Keratinocyte (primary cell): ENCODE data around the gene FCRL3. TPM values are rescaled to one million over a fixed set of nuclear protein-coding genes. Genes with fewer than 3 reads are reported as not detected.

Experiments
- DNase-seq: peaks from one replicate; pipeline ENCODE4 v3.0.0-alpha.2; 2011; ENCODE audit warnings: low read depth, missing footprints, low spot score
- FAIRE-seq: peaks from 2 replicates; lab custom pipeline; 2011; peaks lifted over from hg19 to GRCh38; lab: Jason Lieb, UNC
- H2AFZ ChIP-seq: 2 replicates; pipeline ENCODE4 v1.6.0; 2012; ENCODE audit warnings: low read length, control low read depth, inconsistent platforms; ENCODE audit not compliant: control insufficient read depth
- H3K27ac ChIP-seq: 2 replicates; pipeline ENCODE4 v1.5.1; 2011; ENCODE audit warnings: low read length; ENCODE audit not compliant: control insufficient read depth, insufficient read depth
- H3K27me3 ChIP-seq: 3 replicates; pipeline ENCODE4 v1.6.0; 2011; ENCODE audit warnings: low read length; ENCODE audit not compliant: control insufficient read depth, insufficient read depth; ENCODE audit errors: extremely low read depth
- H3K36me3 ChIP-seq, 2 experiments: 2 replicates in 1 of 2; 3 replicates in 1 of 2; pipeline ENCODE4 v1.5.1; 2011; ENCODE audit warnings: low read length in 2 of 2, mild to moderate bottlenecking in 1 of 2; ENCODE audit not compliant: control insufficient read depth in 2 of 2, insufficient read depth in 2 of 2; ENCODE audit errors: extremely low read depth in 1 of 2
- H3K4me1 ChIP-seq: 3 replicates; pipeline ENCODE4 v1.5.1; 2011; ENCODE audit warnings: low read length; ENCODE audit not compliant: control insufficient read depth, insufficient read depth; ENCODE audit errors: extremely low read depth
- H3K4me2 ChIP-seq: 3 replicates; pipeline ENCODE4 v1.6.0; 2011; ENCODE audit warnings: low read depth, low read length; ENCODE audit not compliant: control insufficient read depth, insufficient read depth; ENCODE audit errors: extremely low read depth
- H3K4me3 ChIP-seq, 3 experiments: fragments of 200-600 bp in 1 of 3; sonication (generic) in 1 of 3; 2 replicates in 2 of 3; 3 replicates in 1 of 3; pipeline ENCODE4 v1.5.1; 2011 to 2016; ENCODE audit warnings: low read length in 3 of 3, mild to moderate bottlenecking in 3 of 3, control low read depth in 2 of 3, inconsistent platforms in 1 of 3, low read depth in 1 of 3, mixed read lengths in 1 of 3, mixed run types in 1 of 3, moderate library complexity in 1 of 3; ENCODE audit not compliant: control insufficient read depth in 2 of 3, insufficient read depth in 2 of 3; ENCODE audit errors: extremely low read depth in 1 of 3
- H3K79me2 ChIP-seq: 2 replicates; pipeline ENCODE4 v1.6.0; 2012; ENCODE audit warnings: low read length; ENCODE audit not compliant: control insufficient read depth, insufficient read depth
- H3K9ac ChIP-seq: 3 replicates; pipeline ENCODE4 v1.6.0; 2011; ENCODE audit warnings: low read length; ENCODE audit not compliant: control insufficient read depth, insufficient read depth; ENCODE audit errors: extremely low read depth
- H3K9me1 ChIP-seq: 3 replicates; pipeline ENCODE4 v1.6.0; 2011; ENCODE audit warnings: low read length; ENCODE audit not compliant: control insufficient read depth, insufficient read depth; ENCODE audit errors: extremely low read depth
- H3K9me3 ChIP-seq: 2 replicates; pipeline ENCODE4 v1.5.1; 2012; ENCODE audit warnings: low read depth, low read length; ENCODE audit not compliant: control insufficient read depth
- H4K20me1 ChIP-seq: 3 replicates; pipeline ENCODE4 v1.6.0; 2011; ENCODE audit warnings: low read length; ENCODE audit not compliant: control insufficient read depth, insufficient read depth; ENCODE audit errors: extremely low read depth
- EZH2 ChIP-seq: IDR thresholded peaks from one replicate; pipeline ENCODE4 v1.6.1; 2012; ENCODE audit warnings: inconsistent platforms, mild to moderate bottlenecking, low read length, moderate library complexity
- dilution Hi-C: fragments of 300-500 bp; cut with MboI; formaldehyde crosslinking; loops from one replicate; pipeline ENCODE4 v1.7.0; 2020; ENCODE audit warnings: low sequenced_read_pairs; ENCODE audit not compliant: extremely low pct_ligation_motif_present
- polyA plus RNA-seq, 5 experiments: library from polyadenylated mRNA; depleted of rRNA in 3 of 5; stranded (reverse) in 3 of 5; stranded (forward) in 1 of 5; unstranded in 1 of 5; fragments of >200 nt; gene quantifications; 1 replicate in 1 of 5; 2 replicates in 3 of 5; 3 replicates in 1 of 5; pipeline versions ENCODE4 v1.2.1 to v1.2.3, GENCODE V29; 2011 to 2012; ENCODE audit warnings: missing spikeins in 2 of 5, low read depth in 1 of 5, low replicate concordance in 1 of 5
- TF ChIP-seq, protein P1 (sequence below), 3 experiments: IDR thresholded peaks in 1 of 3; conservative IDR thresholded peaks in 1 of 3; optimal IDR thresholded peaks in 1 of 3; 2 replicates in 2 of 3; 3 replicates in 1 of 3; pipeline versions ENCODE3 to v1.5.1; 2011; ENCODE audit warnings: low read length in 3 of 3, mild to moderate bottlenecking in 3 of 3, moderate library complexity in 2 of 3, control low read depth in 1 of 3, inconsistent platforms in 1 of 3; ENCODE audit not compliant: insufficient read depth in 2 of 3; ENCODE audit errors: extremely low read depth in 1 of 3

FCRL3 gene
- polyA plus RNA-seq, 1 donor (not counting 4 experiments of a cell fraction or from before 2014, with no cell fraction given): not detected

DNA sequence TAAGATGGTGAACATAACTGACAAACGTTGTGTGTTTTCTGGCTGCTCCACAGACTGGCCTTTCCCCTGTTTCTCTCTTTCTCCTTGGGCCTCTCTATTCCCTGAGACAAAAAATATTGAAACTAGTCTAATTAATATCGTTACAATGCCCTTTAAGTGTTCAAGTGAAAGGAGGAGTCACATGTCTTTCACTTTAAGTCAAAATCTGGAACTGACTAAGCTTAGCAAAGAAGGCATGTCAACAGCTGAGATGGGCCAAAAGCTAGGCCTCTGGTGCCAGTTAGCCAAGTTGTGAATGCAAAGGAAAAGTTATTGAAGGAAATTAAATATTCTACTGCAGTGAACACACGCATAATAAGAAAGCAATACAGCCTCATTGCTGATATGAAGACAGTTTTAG, 32.2 kb upstream of the FCRL3 start:
- H3K9ac ChIP-seq: no peak overlapping the region
- H3K4me3 ChIP-seq: no peak overlapping the region
- H4K20me1 ChIP-seq: no peaks in the 10 kb centered on the region
- H3K9me3 ChIP-seq: no peaks in the 10 kb centered on the region
- no peak for TF ChIP-seq EZH2
- TF ChIP-seq, protein P1, sequence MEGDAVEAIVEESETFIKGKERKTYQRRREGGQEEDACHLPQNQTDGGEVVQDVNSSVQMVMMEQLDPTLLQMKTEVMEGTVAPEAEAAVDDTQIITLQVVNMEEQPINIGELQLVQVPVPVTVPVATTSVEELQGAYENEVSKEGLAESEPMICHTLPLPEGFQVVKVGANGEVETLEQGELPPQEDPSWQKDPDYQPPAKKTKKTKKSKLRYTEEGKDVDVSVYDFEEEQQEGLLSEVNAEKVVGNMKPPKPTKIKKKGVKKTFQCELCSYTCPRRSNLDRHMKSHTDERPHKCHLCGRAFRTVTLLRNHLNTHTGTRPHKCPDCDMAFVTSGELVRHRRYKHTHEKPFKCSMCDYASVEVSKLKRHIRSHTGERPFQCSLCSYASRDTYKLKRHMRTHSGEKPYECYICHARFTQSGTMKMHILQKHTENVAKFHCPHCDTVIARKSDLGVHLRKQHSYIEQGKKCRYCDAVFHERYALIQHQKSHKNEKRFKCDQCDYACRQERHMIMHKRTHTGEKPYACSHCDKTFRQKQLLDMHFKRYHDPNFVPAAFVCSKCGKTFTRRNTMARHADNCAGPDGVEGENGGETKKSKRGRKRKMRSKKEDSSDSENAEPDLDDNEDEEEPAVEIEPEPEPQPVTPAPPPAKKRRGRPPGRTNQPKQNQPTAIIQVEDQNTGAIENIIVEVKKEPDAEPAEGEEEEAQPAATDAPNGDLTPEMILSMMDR (optimal IDR thresholded peaks at IDR 0.05 in 1 of 3, IDR thresholded peaks at IDR 0.05 in 1 of 3, conservative IDR thresholded peaks at IDR 0.05 in 1 of 3; ENCODE audit: extremely low read depth in 1 of 3, insufficient read depth in 2 of 3, low read length in 3 of 3): no peak
- H3K36me3 ChIP-seq: no peaks in the 10 kb centered on the region
- H2AFZ ChIP-seq: no peak overlapping the region
- DNase-seq: no peak
- no peaks in the 10 kb centered on the region for H3K27me3 ChIP-seq
- H3K27ac ChIP-seq: no peak overlapping the region
- no peaks in the 10 kb centered on the region for H3K9me1 ChIP-seq
- no peaks in the 10 kb centered on the region for H3K4me1 ChIP-seq
- no peak for FAIRE-seq
- H3K4me2 ChIP-seq: no peak overlapping the region
- dilution Hi-C loops: no loop called here
- no peaks in the 10 kb centered on the region for H3K79me2 ChIP-seq

DNA sequence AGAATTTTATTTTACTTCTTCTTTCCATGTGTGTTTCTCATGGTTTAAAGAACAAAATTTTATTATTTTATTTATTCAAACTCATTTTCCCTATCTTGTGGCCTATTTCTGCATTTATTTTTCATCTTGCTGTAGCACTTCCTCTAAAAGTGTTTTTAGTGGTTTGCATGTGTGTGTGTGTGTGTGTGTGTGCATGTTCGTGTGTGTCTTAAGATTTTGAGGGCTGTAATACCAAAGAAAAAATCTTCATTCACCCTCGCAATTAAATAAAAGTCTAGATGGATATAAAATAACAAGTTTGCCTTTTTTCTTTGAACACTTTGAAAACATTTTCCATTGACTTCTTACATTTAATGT, 24.6 kb upstream of the FCRL3 start:
- Histone ChIP-seq H3K4me2 (no peak overlapping the region), H3K36me3 (no peaks in the 10 kb centered on the region), H3K4me3 (no peak overlapping the region), H3K27me3 (no peaks in the 10 kb centered on the region), H3K9me3 (peaks cover 2% of the 10 kb centered on the region), H3K9me1 (no peaks in the 10 kb centered on the region), H2AFZ (no peak overlapping the region), H4K20me1 (no peaks in the 10 kb centered on the region), H3K4me1 (no peaks in the 10 kb centered on the region), H3K9ac (no peak overlapping the region), H3K27ac (no peak overlapping the region), H3K79me2 (no peaks in the 10 kb centered on the region)
- DNase-seq: no peak
- TF ChIP-seq, protein P1 (optimal IDR thresholded peaks at IDR 0.05 in 1 of 3, IDR thresholded peaks at IDR 0.05 in 1 of 3, conservative IDR thresholded peaks at IDR 0.05 in 1 of 3; ENCODE audit: extremely low read depth in 1 of 3, insufficient read depth in 2 of 3, low read length in 3 of 3): no peak
- TF ChIP-seq EZH2: no peak
- FAIRE-seq: no peak
- dilution Hi-C loops: no loop called here
